ENCODE measurements around the gene CPAMD8.

GRCh38 chr19:16978839-16979802 lies 47.5 kb downstream of the CPAMD8 start:
- TF ChIP-seq POLR2A (IDR thresholded peaks at IDR 0.05) (no peak), CTCF (IDR thresholded peaks at IDR 0.05) (no peak), EP300 (IDR thresholded peaks at IDR 0.05) (no peak)

All from ovary (tissue), 3 donors.